ENCODE data around the gene FAT2.

Gene FAT2

GRCh38 chr5:151553130-151553670 lies 37.9 kb downstream of the FAT2 start:
- H3K36me3 ChIP-seq (ENCODE audit: insufficient read depth, low read length), result no peaks in the 10 kb centered on the region
- H3K9ac ChIP-seq (ENCODE audit: low read depth, low read length), result no peak overlapping the region
- no peaks in the 10 kb centered on the region for H3K27me3 ChIP-seq (ENCODE audit: insufficient read depth, low read length, poor library complexity)
- no peaks in the 10 kb centered on the region for H3K79me2 ChIP-seq (ENCODE audit: insufficient read depth, low read length)
- H3K27ac ChIP-seq (ENCODE audit: low read length), result no peak overlapping the region
- DNase-seq (no peak), ATAC-seq (ENCODE audit: insufficient read depth, low read depth) (no peak)
- no peaks in the 10 kb centered on the region for H3K9me3 ChIP-seq (ENCODE audit: insufficient read depth, low read length, severe bottlenecking)
- H2AFZ ChIP-seq (ENCODE audit: low read depth, low read length), result no peak overlapping the region
- H3K4me1 ChIP-seq (ENCODE audit: insufficient read depth, low read length), result no peaks in the 10 kb centered on the region
- H4K20me1 ChIP-seq (ENCODE audit: insufficient read depth, low read length), result no peaks in the 10 kb centered on the region
- TF ChIP-seq EZH2 (IDR thresholded peaks at IDR 0.05; ENCODE audit: borderline replicate concordance, low read depth, low read length, severe bottlenecking), result no peak
- no peak for TF ChIP-seq CTCF (IDR thresholded peaks at IDR 0.05; ENCODE audit: borderline replicate concordance, extremely low read depth, low read length, poor library complexity, severe bottlenecking)
- H3K4me2 ChIP-seq (ENCODE audit: insufficient read depth, low read length), result no peak overlapping the region
- H3K4me3 ChIP-seq (ENCODE audit: low read depth in 1 of 2, low read length in 2 of 2), result no peak overlapping the region

GRCh38 chr5:151551985-151552384 lies 39.1 kb downstream of the FAT2 start:
- Histone ChIP-seq H3K27me3 (ENCODE audit: insufficient read depth, low read length, poor library complexity) (no peaks in the 10 kb centered on the region), H3K27ac (ENCODE audit: low read length) (no peak overlapping the region), H3K9me3 (ENCODE audit: insufficient read depth, low read length, severe bottlenecking) (no peaks in the 10 kb centered on the region), H3K36me3 (ENCODE audit: insufficient read depth, low read length) (no peaks in the 10 kb centered on the region), H3K79me2 (ENCODE audit: insufficient read depth, low read length) (no peaks in the 10 kb centered on the region), H3K4me2 (ENCODE audit: insufficient read depth, low read length) (no peak overlapping the region), H3K4me3 (ENCODE audit: low read depth in 1 of 2, low read length in 2 of 2) (no peak overlapping the region), H4K20me1 (ENCODE audit: insufficient read depth, low read length) (no peaks in the 10 kb centered on the region), H3K9ac (ENCODE audit: low read depth, low read length) (no peak overlapping the region), H3K4me1 (ENCODE audit: insufficient read depth, low read length) (no peaks in the 10 kb centered on the region), H2AFZ (ENCODE audit: low read depth, low read length) (no peak overlapping the region)
- no peak for ATAC-seq (ENCODE audit: insufficient read depth, low read depth)
- TF ChIP-seq CTCF (IDR thresholded peaks at IDR 0.05; ENCODE audit: borderline replicate concordance, extremely low read depth, low read length, poor library complexity, severe bottlenecking) (no peak), EZH2 (IDR thresholded peaks at IDR 0.05; ENCODE audit: borderline replicate concordance, low read depth, low read length, severe bottlenecking) (no peak)
- DNase-seq, result no peak

- Histone ChIP-seq H3K36me3 (ENCODE audit: insufficient read depth, low read length) (no peaks in the 10 kb centered on the region), H3K4me3 (ENCODE audit: low read depth in 1 of 2, low read length in 2 of 2) (no peak overlapping the region), H3K9ac (ENCODE audit: low read depth, low read length) (no peak overlapping the region), H3K27me3 (ENCODE audit: insufficient read depth, low read length, poor library complexity) (no peaks in the 10 kb centered on the region), H4K20me1 (ENCODE audit: insufficient read depth, low read length) (no peaks in the 10 kb centered on the region), H3K4me1 (ENCODE audit: insufficient read depth, low read length) (no peaks in the 10 kb centered on the region), H3K4me2 (ENCODE audit: insufficient read depth, low read length) (no peak overlapping the region), H3K27ac (ENCODE audit: low read length) (no peak overlapping the region), H3K79me2 (ENCODE audit: insufficient read depth, low read length) (no peaks in the 10 kb centered on the region), H2AFZ (ENCODE audit: low read depth, low read length) (no peak overlapping the region), H3K9me3 (ENCODE audit: insufficient read depth, low read length, severe bottlenecking) (no peaks in the 10 kb centered on the region)
- TF ChIP-seq CTCF (IDR thresholded peaks at IDR 0.05; ENCODE audit: borderline replicate concordance, extremely low read depth, low read length, poor library complexity, severe bottlenecking), result no peak
- no peak for TF ChIP-seq EZH2 (IDR thresholded peaks at IDR 0.05; ENCODE audit: borderline replicate concordance, low read depth, low read length, severe bottlenecking)
- ATAC-seq (ENCODE audit: insufficient read depth, low read depth) (no peak), DNase-seq (no peak)
These were observed 41.0 kb downstream of the FAT2 start for GRCh38 chr5:151550146-151550545.

- Histone ChIP-seq H3K79me2 (ENCODE audit: insufficient read depth, low read length) (no peaks in the 10 kb centered on the region), H3K27me3 (ENCODE audit: insufficient read depth, low read length, poor library complexity) (no peaks in the 10 kb centered on the region), H3K4me2 (ENCODE audit: insufficient read depth, low read length) (no peak overlapping the region), H3K9me3 (ENCODE audit: insufficient read depth, low read length, severe bottlenecking) (no peaks in the 10 kb centered on the region), H3K4me1 (ENCODE audit: insufficient read depth, low read length) (no peaks in the 10 kb centered on the region), H3K4me3 (ENCODE audit: low read depth in 1 of 2, low read length in 2 of 2) (no peak overlapping the region), H4K20me1 (ENCODE audit: insufficient read depth, low read length) (no peaks in the 10 kb centered on the region), H3K9ac (ENCODE audit: low read depth, low read length) (no peak overlapping the region), H3K36me3 (ENCODE audit: insufficient read depth, low read length) (no peaks in the 10 kb centered on the region), H2AFZ (ENCODE audit: low read depth, low read length) (no peak overlapping the region), H3K27ac (ENCODE audit: low read length) (no peak overlapping the region)
- ATAC-seq (ENCODE audit: insufficient read depth, low read depth) (no peak), DNase-seq (no peak)
- no peak for TF ChIP-seq EZH2 (IDR thresholded peaks at IDR 0.05; ENCODE audit: borderline replicate concordance, low read depth, low read length, severe bottlenecking)
- no peak for TF ChIP-seq CTCF (IDR thresholded peaks at IDR 0.05; ENCODE audit: borderline replicate concordance, extremely low read depth, low read length, poor library complexity, severe bottlenecking)
These were observed 41.4 kb downstream of the FAT2 start for GRCh38 chr5:151549713-151550112.
